B cell (primary cell): Measurements from ENCODE around the gene TRPV5. TPM values are rescaled to one million over a fixed set of nuclear protein-coding genes. Genes with fewer than 3 reads are reported as not detected.

ENCODE experiments used
- ATAC-seq: fragments of 200-7000 bp; cut with Tn5 transposase; one replicate; pipeline ENCODE4 v1.10.0; 2021; ENCODE audit warnings: low read depth, mild to moderate bottlenecking, moderate number of reproducible peaks, moderate library complexity
- CTCF ChIA-PET: fragments of 350-600 bp; sonication (Branson Sonifier 250); formaldehyde crosslinking; loops from one replicate; lab custom pipeline; 2021; ENCODE audit warnings: antibody characterized with exemption, inconsistent platforms; lab: Charles Lee
- POLR2A ChIA-PET: fragments of 350-600 bp; sonication (Branson Sonifier 250); formaldehyde crosslinking; loops from one replicate; lab custom pipeline; 2021; ENCODE audit warnings: antibody characterized with exemption; lab: Charles Lee
- DNase-seq: peaks from one replicate; pipeline ENCODE4 v3.0.0; 2013
- H2AFZ ChIP-seq: 2 replicates; pipeline ENCODE4 v1.6.1; 2012; ENCODE audit warnings: mild to moderate bottlenecking, low read depth, low read length; ENCODE audit not compliant: insufficient read depth, poor library complexity, severe bottlenecking
- H3K27ac ChIP-seq, 2 donors: 1 replicate in 1 of 2; 2 replicates in 1 of 2; pipeline ENCODE4 v1.5.1; 2012 to 2013; ENCODE audit warnings: low read length in 2 of 2, mild to moderate bottlenecking in 2 of 2, moderate library complexity in 1 of 2
- H3K27me3 ChIP-seq, 4 experiments: fragments of 200-600 bp in 1 of 4; sonication (generic) in 1 of 4; replicated peaks in 1 of 4; 1 replicate in 2 of 4; 2 replicates in 2 of 4; pipeline versions ENCODE4 v1.6.1 to v1.7.0; 2013 to 2016; ENCODE audit warnings: low read length in 3 of 4, mild to moderate bottlenecking in 2 of 4, mixed read lengths in 1 of 4, moderate library complexity in 1 of 4; ENCODE audit not compliant: insufficient read depth in 4 of 4, control insufficient read depth in 3 of 4; ENCODE audit errors: control extremely low read depth in 1 of 4
- H3K36me3 ChIP-seq, 2 experiments: replicated peaks in 1 of 2; 1 replicate in 1 of 2; 2 replicates in 1 of 2; pipeline versions ENCODE4 v1.6.1 to v1.7.1; 2013; ENCODE audit warnings: low read length in 1 of 2; ENCODE audit not compliant: insufficient read depth in 2 of 2, control insufficient read depth in 1 of 2; ENCODE audit errors: control extremely low read depth in 1 of 2, extremely low read depth in 1 of 2
- H3K4me1 ChIP-seq, 2 donors: fragments of 200-600 bp in 1 of 2; sonication (generic) in 1 of 2; 1 replicate in 1 of 2; 2 replicates in 1 of 2; pipeline versions ENCODE4 v1.5.1 to v1.6.1; 2013 to 2017; ENCODE audit warnings: low read length in 2 of 2; ENCODE audit not compliant: control insufficient read depth in 2 of 2, insufficient read depth in 2 of 2
- H3K4me2 ChIP-seq: replicated peaks from 2 replicates; pipeline ENCODE3; 2012; ENCODE audit warnings: mild to moderate bottlenecking, low read depth, low read length; ENCODE audit not compliant: poor library complexity, severe bottlenecking
- H3K4me3 ChIP-seq, 5 experiments: fragments of 200-600 bp in 1 of 5; sonication (generic) in 1 of 5; 1 replicate in 3 of 5; 2 replicates in 2 of 5; pipeline versions ENCODE4 v1.5.1 to v1.7.0; 2011 to 2016; ENCODE audit warnings: low read length in 4 of 5, mild to moderate bottlenecking in 4 of 5, low read depth in 2 of 5, control low read depth in 1 of 5, moderate library complexity in 1 of 5; ENCODE audit not compliant: insufficient read depth in 1 of 5; ENCODE audit errors: control extremely low read depth in 1 of 5, extremely low read depth in 1 of 5
- H3K79me2 ChIP-seq: fragments of 200-600 bp; sonication (generic); one replicate; pipeline ENCODE4 v1.6.0; 2016; ENCODE audit warnings: low read length; ENCODE audit not compliant: control insufficient read depth, insufficient read depth
- H3K9ac ChIP-seq: fragments of 200-600 bp; sonication (generic); 2 replicates; pipeline ENCODE4 v1.6.1; 2017; ENCODE audit warnings: mild to moderate bottlenecking, low read length, moderate library complexity
- H3K9me3 ChIP-seq, 3 donors: one replicate each; pipeline versions ENCODE4 v1.6.1 to v1.7.1; 2013; ENCODE audit warnings: low read length in 2 of 3; ENCODE audit not compliant: control insufficient read depth in 2 of 3, insufficient read depth in 1 of 3; ENCODE audit errors: control extremely low read depth in 1 of 3
- H4K20me1 ChIP-seq: 2 replicates; pipeline ENCODE4 v1.6.0; 2012; ENCODE audit warnings: mild to moderate bottlenecking, low read length; ENCODE audit not compliant: insufficient read depth, control insufficient read depth, poor library complexity, severe bottlenecking
- H3K27ac Mint-ChIP-seq: one replicate; pipeline ENCODE4 v1.8.0; 2021; ENCODE audit warnings: mixed read lengths
- H3K27me3 Mint-ChIP-seq: one replicate; pipeline ENCODE4 v1.8.0; 2021; ENCODE audit warnings: mixed read lengths
- H3K4me1 Mint-ChIP-seq: one replicate; pipeline ENCODE4 v1.8.0; 2021; ENCODE audit warnings: mixed read lengths
- H3K4me3 Mint-ChIP-seq: one replicate; pipeline ENCODE4 v1.8.0; 2021; ENCODE audit warnings: mixed read lengths
- H3K9me3 Mint-ChIP-seq: one replicate; pipeline ENCODE4 v1.8.0; 2022; ENCODE audit warnings: mixed read lengths; ENCODE audit not compliant: insufficient read depth
- EZH2 ChIP-seq: IDR thresholded peaks from 2 replicates; pipeline ENCODE4 v1.6.1; 2012; ENCODE audit warnings: borderline replicate concordance, low read depth, mild to moderate bottlenecking, moderate library complexity, low read length; ENCODE audit not compliant: insufficient read depth, poor library complexity, severe bottlenecking
- WGBS: methylation state at CpG from one replicate; pipeline ENCODE4 v1.1.5; 2013; ENCODE audit warnings: missing lambda C conversion rate; ENCODE audit not compliant: insufficient coverage; 5-methylcytosine and 5-hydroxymethylcytosine counted together
- intact Hi-C: fragments of 100-400 bp; cut with micrococcal nuclease; formaldehyde crosslinking; loops from one replicate; pipeline ENCODE4 v1.10.0; 2022
- polyA plus RNA-seq: library from polyadenylated mRNA; depleted of rRNA; stranded (reverse); fragments of >200 nt; gene quantifications from 2 replicates; pipeline ENCODE4 v1.2.3, GENCODE V29; 2012
- total RNA-seq, 2 donors: library from RNA; stranded (reverse); fragments of 120-200 nt in 1 of 2; gene quantifications; 1 replicate in 1 of 2; 2 replicates in 1 of 2; pipeline versions ENCODE4 v1.2.3 to v1.2.4, GENCODE V29; 2013 to 2022
- TF ChIP-seq, protein P1 (sequence below): fragments of 200-600 bp; IDR thresholded peaks from one replicate; pipeline ENCODE4 v1.8.0; 2022; ENCODE audit warnings: antibody characterized with exemption, mild to moderate bottlenecking

The TRPV5 gene
- total and polyA plus RNA-seq, 2 donors (not counting 1 experiment from before 2014, with no cell fraction given), result 0.03 TPM; not detected in 1

DNA sequence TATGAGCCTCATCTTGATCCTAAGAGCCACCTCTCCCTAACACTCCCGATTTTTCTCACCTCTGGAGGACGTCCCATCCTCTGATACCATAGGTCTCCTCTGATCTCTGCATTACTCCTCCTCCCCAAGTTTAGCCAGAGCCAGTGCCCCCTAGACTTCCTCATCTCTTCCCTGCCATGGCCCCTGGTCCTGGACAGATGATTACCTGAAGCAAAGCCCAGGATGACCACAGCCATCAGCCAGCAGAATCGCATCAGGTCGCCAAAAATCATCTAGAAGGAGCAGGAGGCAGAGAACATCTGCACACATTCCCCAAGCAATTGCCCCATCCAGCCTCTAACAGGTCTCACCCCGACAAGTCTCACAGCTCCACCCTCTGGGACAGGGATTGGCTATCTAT, 59.7 kb downstream of the TRPV5 start:
- Histone ChIP-seq H2AFZ (no peak overlapping the region), H3K27me3 (peaks cover 0 to 5% (median 0%) of the 10 kb centered on the region in 4 experiments), H3K9me3 (peaks cover 0 to 15% (median 0%) of the 10 kb centered on the region in 3 donors), H3K4me3 (no peak overlapping the region), H4K20me1 (no peaks in the 10 kb centered on the region), H3K36me3 (peaks cover 2 to 27% of the 10 kb centered on the region in 2 experiments), H3K27ac (no peak overlapping the region), H3K9ac (no peak overlapping the region), H3K4me1 (no peaks in the 10 kb centered on the region), H3K4me2 (no peak overlapping the region), H3K79me2 (no peaks in the 10 kb centered on the region)
- ATAC-seq, result no peak
- Mint-ChIP-seq H3K9me3 (no peaks in the 10 kb centered on the region), H3K27ac (no peak overlapping the region), H3K4me3 (no peak overlapping the region), H3K27me3 (peaks cover 6% of the 10 kb centered on the region), H3K4me1 (no peaks in the 10 kb centered on the region)
- no peak for DNase-seq
- TF ChIP-seq, protein P1, sequence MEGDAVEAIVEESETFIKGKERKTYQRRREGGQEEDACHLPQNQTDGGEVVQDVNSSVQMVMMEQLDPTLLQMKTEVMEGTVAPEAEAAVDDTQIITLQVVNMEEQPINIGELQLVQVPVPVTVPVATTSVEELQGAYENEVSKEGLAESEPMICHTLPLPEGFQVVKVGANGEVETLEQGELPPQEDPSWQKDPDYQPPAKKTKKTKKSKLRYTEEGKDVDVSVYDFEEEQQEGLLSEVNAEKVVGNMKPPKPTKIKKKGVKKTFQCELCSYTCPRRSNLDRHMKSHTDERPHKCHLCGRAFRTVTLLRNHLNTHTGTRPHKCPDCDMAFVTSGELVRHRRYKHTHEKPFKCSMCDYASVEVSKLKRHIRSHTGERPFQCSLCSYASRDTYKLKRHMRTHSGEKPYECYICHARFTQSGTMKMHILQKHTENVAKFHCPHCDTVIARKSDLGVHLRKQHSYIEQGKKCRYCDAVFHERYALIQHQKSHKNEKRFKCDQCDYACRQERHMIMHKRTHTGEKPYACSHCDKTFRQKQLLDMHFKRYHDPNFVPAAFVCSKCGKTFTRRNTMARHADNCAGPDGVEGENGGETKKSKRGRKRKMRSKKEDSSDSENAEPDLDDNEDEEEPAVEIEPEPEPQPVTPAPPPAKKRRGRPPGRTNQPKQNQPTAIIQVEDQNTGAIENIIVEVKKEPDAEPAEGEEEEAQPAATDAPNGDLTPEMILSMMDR, result no peak
- TF ChIP-seq EZH2, result no peak
- CTCF ChIA-PET, result interaction anchor here (0.6 to 2.5 kb wide), 9 partner anchors 20 to 398 kb away, joined by 3 to 13 read pairs (median 4); no protein-coding TSS in a partner anchor
- 92% methylated on average over 4 of the region's 5 CpGs for WGBS
- POLR2A ChIA-PET, result no interaction called here
- intact Hi-C loops, result no loop called here

DNA sequence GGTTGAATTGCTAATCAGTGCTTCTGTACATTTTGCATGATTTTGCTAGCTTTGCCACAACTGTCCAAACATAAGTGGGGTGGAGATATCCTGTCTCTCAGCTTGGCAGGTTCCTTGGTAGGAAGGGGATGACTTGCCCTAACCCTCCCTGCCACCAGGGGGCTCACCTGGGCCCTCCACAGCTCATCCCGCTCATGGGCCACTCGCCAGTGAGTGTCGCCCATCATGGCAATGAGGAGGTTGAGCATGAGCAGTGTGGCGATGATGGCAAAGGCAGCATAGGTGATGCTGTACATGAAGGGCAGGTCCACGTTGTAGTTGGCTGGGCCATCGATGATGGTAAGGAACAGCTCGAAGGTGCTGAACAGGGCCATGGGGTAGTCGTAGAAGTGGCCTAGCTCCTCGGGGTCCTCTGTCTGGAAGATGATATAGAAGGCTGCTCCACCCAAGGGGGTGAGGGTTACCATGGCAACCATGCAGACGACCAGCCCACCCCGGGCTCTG, 60.2 kb downstream of the TRPV5 start:
- Histone ChIP-seq H3K36me3 (peaks cover 2 to 31% of the 10 kb centered on the region in 2 experiments), H3K79me2 (no peaks in the 10 kb centered on the region), H3K9ac (no peak overlapping the region), H3K9me3 (peaks cover 0 to 15% (median 0%) of the 10 kb centered on the region in 3 donors), H4K20me1 (no peaks in the 10 kb centered on the region), H3K4me3 (no peak overlapping the region), H2AFZ (no peak overlapping the region), H3K4me2 (no peak overlapping the region), H3K27me3 (peaks cover 0 to 5% (median 0%) of the 10 kb centered on the region in 4 experiments), H3K4me1 (no peaks in the 10 kb centered on the region), H3K27ac (no peak overlapping the region)
- peak; percentile 32 for DNase-seq
- H3K27me3 Mint-ChIP-seq, result peaks cover 6% of the 10 kb centered on the region
- no peaks in the 10 kb centered on the region for H3K9me3 Mint-ChIP-seq
- intact Hi-C loops, result no loop called here
- 90% methylated on average over 10 of the region's 11 CpGs for WGBS
- CTCF ChIA-PET, result interaction anchor here (0.6 to 2.5 kb wide), 18 partner anchors 8 to 437 kb away, joined by 3 to 21 read pairs (median 3); partner anchors contain the start of gene TRPV6
- no peak overlapping the region for H3K27ac Mint-ChIP-seq
- TF ChIP-seq, protein P1, result peak; percentile 53
- no peak for TF ChIP-seq EZH2
- ATAC-seq, result peak; percentile 41
- no peak overlapping the region for H3K4me3 Mint-ChIP-seq
- POLR2A ChIA-PET, result no interaction called here
- H3K4me1 Mint-ChIP-seq, result no peaks in the 10 kb centered on the region
